Immature natural killer cell (primary cell): ENCODE results near the gene GCC1. TPM values are rescaled to one million over a fixed set of nuclear protein-coding genes. Genes with fewer than 3 reads are reported as not detected.
"Not testable (repeated sequence)": the region's sequence is repeated elsewhere in the genome, so short reads cannot be mapped to it uniquely, and the experiment has no call there.

Experiments used
- DNase-seq, 3 donors: peaks; one replicate each; pipeline ENCODE4 v3.0.0; 2022; ENCODE audit warnings: mixed read lengths in 1 of 3
- H3K27ac Mint-ChIP-seq, 6 donors: one replicate each; pipeline ENCODE4 v1.8.0; 2020; ENCODE audit warnings: mixed read lengths in 6 of 6, mild to moderate bottlenecking in 5 of 6, inconsistent platforms in 4 of 6, moderate library complexity in 3 of 6
- H3K27me3 Mint-ChIP-seq, 3 donors: one replicate each; pipeline ENCODE4 v1.8.0; 2020 to 2021; ENCODE audit warnings: low read depth in 3 of 3, mild to moderate bottlenecking in 3 of 3, mixed read lengths in 3 of 3, moderate library complexity in 3 of 3, inconsistent platforms in 1 of 3
- H3K36me3 Mint-ChIP-seq, 3 donors: one replicate each; pipeline ENCODE4 v1.8.0; 2020; ENCODE audit warnings: mixed read lengths in 3 of 3, inconsistent platforms in 2 of 3, mild to moderate bottlenecking in 2 of 3
- H3K4me1 Mint-ChIP-seq, 2 donors: one replicate each; pipeline ENCODE4 v1.8.0; 2020; ENCODE audit warnings: inconsistent platforms in 2 of 2, mild to moderate bottlenecking in 2 of 2, mixed read lengths in 2 of 2, moderate library complexity in 1 of 2
- H3K4me3 Mint-ChIP-seq, 5 donors: one replicate each; pipeline ENCODE4 v1.8.0; 2020; ENCODE audit warnings: mild to moderate bottlenecking in 5 of 5, mixed read lengths in 5 of 5, inconsistent platforms in 3 of 5, moderate library complexity in 3 of 5
- H3K9me3 Mint-ChIP-seq, 6 donors: one replicate each; pipeline ENCODE4 v1.8.0; 2020; ENCODE audit warnings: mild to moderate bottlenecking in 6 of 6, mixed read lengths in 6 of 6, inconsistent platforms in 4 of 6, moderate library complexity in 3 of 6
- polyA plus RNA-seq, 3 donors: library from polyadenylated mRNA; unstranded; fragments of 300-500 nt; fragmentation: Illumina TruSeq; gene quantifications; one replicate each; pipeline ENCODE4 v1.2.3, GENCODE V29; 2021

Gene GCC1
- polyA plus RNA-seq, 3 donors from 2014 or later: 4.8 to 20.1 (median 8.2) TPM

- DNase-seq: no peak
- H3K27ac Mint-ChIP-seq: no peak overlapping the region
- H3K27me3 Mint-ChIP-seq: peaks cover 0 to 3% (median 2%) of the 10 kb centered on the region in 3 donors
- no peaks in the 10 kb centered on the region for H3K4me1 Mint-ChIP-seq
- H3K9me3 Mint-ChIP-seq: peaks cover 0 to 5% (median under 1%) of the 10 kb centered on the region in 6 donors
- peaks cover 0 to 6% (median 0%) of the 10 kb centered on the region in 3 donors for H3K36me3 Mint-ChIP-seq
- H3K4me3 Mint-ChIP-seq: no peak overlapping the region
Measured at GRCh38 chr7:127546313-127546712, 39.1 kb downstream of the GCC1 start.

GRCh38 chr7:127541548-127541947 lies 43.8 kb downstream of the GCC1 start:
- no peak for DNase-seq
- H3K9me3 Mint-ChIP-seq: peaks cover 0 to 2% (median 0%) of the 10 kb centered on the region in 6 donors
- no peak overlapping the region for H3K4me3 Mint-ChIP-seq
- H3K4me1 Mint-ChIP-seq: no peaks in the 10 kb centered on the region
- no peak overlapping the region for H3K27ac Mint-ChIP-seq
- H3K36me3 Mint-ChIP-seq: peaks cover 0 to under 1% (median 0%) of the 10 kb centered on the region in 3 donors
- peaks cover 2 to 11% (median 4%) of the 10 kb centered on the region in 3 donors for H3K27me3 Mint-ChIP-seq

- not testable (repeated sequence) for H3K27ac Mint-ChIP-seq, H3K4me1 Mint-ChIP-seq, H3K4me3 Mint-ChIP-seq, DNase-seq, H3K36me3 Mint-ChIP-seq, H3K9me3 Mint-ChIP-seq
- peaks cover 2 to 12% (median 9%) of the 10 kb centered on the region in 3 donors for H3K27me3 Mint-ChIP-seq
Measured at GRCh38 chr7:127540461-127540860, 44.9 kb downstream of the GCC1 start.

DNA sequence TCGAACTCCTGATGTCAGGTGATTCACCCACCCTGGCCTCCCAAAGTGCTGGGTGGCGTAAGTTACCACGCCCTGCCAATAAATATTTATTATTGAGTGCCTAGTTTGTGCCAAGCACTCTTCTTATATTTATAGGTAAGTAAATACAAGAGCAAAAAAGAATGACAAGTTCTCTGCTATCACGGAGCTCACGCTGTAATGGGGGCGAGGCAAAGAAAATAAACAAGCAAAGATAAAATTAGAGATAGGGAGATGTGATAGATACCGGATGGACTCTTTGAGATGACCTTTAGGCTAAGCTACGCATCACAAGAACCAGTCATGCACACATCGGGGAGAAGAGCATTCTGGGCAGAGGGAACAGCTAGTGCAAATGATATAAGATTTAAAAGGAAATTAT lies 46.3 kb downstream of the GCC1 start:
- DNase-seq: no peak
- H3K27me3 Mint-ChIP-seq: peaks cover 2 to 17% (median 11%) of the 10 kb centered on the region in 3 donors
- no peak overlapping the region for H3K4me3 Mint-ChIP-seq
- no peak overlapping the region for H3K27ac Mint-ChIP-seq
- H3K4me1 Mint-ChIP-seq: no peaks in the 10 kb centered on the region
- no peaks in the 10 kb centered on the region for H3K36me3 Mint-ChIP-seq
- peaks cover 0 to 1% (median 0%) of the 10 kb centered on the region in 6 donors for H3K9me3 Mint-ChIP-seq

DNA sequence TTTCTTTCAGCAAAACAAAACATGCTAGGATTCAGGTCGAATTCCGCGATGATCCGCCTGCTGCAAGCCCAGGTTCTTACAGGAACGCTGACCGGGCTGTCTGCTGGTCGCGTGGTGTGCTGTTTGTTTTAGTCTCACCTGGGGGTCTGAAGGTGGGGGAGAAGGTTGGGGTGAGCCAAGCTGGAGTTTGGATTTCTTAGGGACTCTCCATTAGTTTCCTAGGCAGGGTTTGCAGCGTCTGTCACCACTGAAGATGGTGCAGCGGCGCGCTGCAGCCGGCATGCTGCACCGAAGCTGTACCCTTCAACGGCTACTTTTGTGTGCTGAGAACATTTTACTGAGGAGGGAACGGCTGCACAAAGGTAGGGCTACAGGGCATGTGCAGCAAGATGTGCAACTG lies 48.7 kb downstream of the GCC1 start:
- H3K27me3 Mint-ChIP-seq: peaks cover 2 to 16% (median 13%) of the 10 kb centered on the region in 3 donors

GRCh38 chr7:127536394-127536691 lies 49.1 kb downstream of the GCC1 start:
- Mint-ChIP-seq H3K9me3 (no peaks in the 10 kb centered on the region), H3K36me3 (no peaks in the 10 kb centered on the region), H3K27ac (no peak overlapping the region), H3K4me1 (no peaks in the 10 kb centered on the region), H3K27me3 (peaks cover 2 to 19% (median 13%) of the 10 kb centered on the region in 3 donors), H3K4me3 (no peak overlapping the region)
- no peak for DNase-seq

More for the DNA sequence above, 48.7 kb downstream of the GCC1 start:
- Mint-ChIP-seq H3K4me3 (no peak overlapping the region), H3K27ac (no peak overlapping the region), H3K36me3 (no peaks in the 10 kb centered on the region), H3K4me1 (no peaks in the 10 kb centered on the region), H3K9me3 (no peaks in the 10 kb centered on the region)
- no peak for DNase-seq

- no peak overlapping the region for H3K4me3 Mint-ChIP-seq
- DNase-seq: no peak
- no peaks in the 10 kb centered on the region for H3K36me3 Mint-ChIP-seq
- no peaks in the 10 kb centered on the region for H3K9me3 Mint-ChIP-seq
- peaks cover 2 to 17% (median 13%) of the 10 kb centered on the region in 3 donors for H3K27me3 Mint-ChIP-seq
- no peaks in the 10 kb centered on the region for H3K4me1 Mint-ChIP-seq
- no peak overlapping the region for H3K27ac Mint-ChIP-seq
Measured at GRCh38 chr7:127535546-127536393, 49.6 kb downstream of the GCC1 start.

DNA sequence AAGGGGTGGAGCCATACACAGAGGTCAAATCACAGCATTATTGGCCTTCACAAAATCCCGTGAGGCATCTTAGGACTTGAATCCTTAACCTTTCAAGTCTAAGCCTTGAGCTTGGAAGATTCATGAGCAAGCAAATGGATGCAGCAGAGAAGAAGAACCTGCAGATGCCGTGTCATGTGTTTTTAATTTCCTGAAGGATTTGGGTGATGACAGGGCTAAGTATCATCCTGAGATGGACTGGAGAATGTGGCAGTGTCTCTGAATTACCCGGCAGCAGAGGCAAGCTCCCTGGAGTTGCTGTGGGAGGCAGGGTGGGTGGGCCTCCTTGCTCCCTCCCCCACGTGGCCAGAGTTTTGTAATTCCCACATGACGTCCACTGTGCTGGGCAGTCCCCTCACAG lies 50.8 kb downstream of the GCC1 start:
- Mint-ChIP-seq H3K4me3 (no peak overlapping the region), H3K4me1 (no peaks in the 10 kb centered on the region), H3K27ac (no peak overlapping the region), H3K27me3 (peaks cover 2 to 20% (median 13%) of the 10 kb centered on the region in 3 donors), H3K9me3 (no peaks in the 10 kb centered on the region), H3K36me3 (no peaks in the 10 kb centered on the region)
- no peak for DNase-seq

- H3K9me3 Mint-ChIP-seq: peaks cover 0 to 4% (median 0%) of the 10 kb centered on the region in 6 donors
- peaks cover 6 to 20% (median 14%) of the 10 kb centered on the region in 3 donors for H3K27me3 Mint-ChIP-seq
- H3K27ac Mint-ChIP-seq: no peak overlapping the region
- H3K4me3 Mint-ChIP-seq: no peak overlapping the region
- H3K4me1 Mint-ChIP-seq: no peaks in the 10 kb centered on the region
- H3K36me3 Mint-ChIP-seq: no peaks in the 10 kb centered on the region
- DNase-seq: no peak
Measured at GRCh38 chr7:127532736-127533135, 52.7 kb downstream of the GCC1 start.

- Mint-ChIP-seq H3K4me1 (no peaks in the 10 kb centered on the region), H3K9me3 (peaks cover 0 to 4% (median 0%) of the 10 kb centered on the region in 6 donors), H3K27me3 (peaks cover 9 to 21% (median 14%) of the 10 kb centered on the region in 3 donors), H3K27ac (no peak overlapping the region), H3K36me3 (no peaks in the 10 kb centered on the region), H3K4me3 (no peak overlapping the region)
- no peak for DNase-seq
Measured at GRCh38 chr7:127532151-127532550, 53.2 kb downstream of the GCC1 start.

Other genes with a start within 250 kb of the GCC1 start
- 10 to 100 TPM; 32.6 to 67.8 (median 33.4) TPM for gene ZNF800, start 192.9 kb downstream of the GCC1 start, polyA plus RNA-seq
- gene ARF5, start 2.8 kb upstream of the GCC1 start, polyA plus RNA-seq: 100 to 1,000 TPM; 213 to 272 (median 263) TPM
- 1 to 10 TPM in 2 of 3 donors, not detected in 1; 1.2 to 1.5 TPM for gene FSCN3, start 8.1 kb upstream of the GCC1 start, polyA plus RNA-seq
- gene PAX4, start 32.5 kb upstream of the GCC1 start, polyA plus RNA-seq: not detected
- gene SND1, start 66.6 kb upstream of the GCC1 start, polyA plus RNA-seq: 100 to 1,000 TPM in 2 of 3 donors, 10 to 100 TPM in 1; 87.8 to 130 (median 116) TPM